GM19395 (cell line): ENCODE data around the gene TMEM208.

Source experiments
- ATAC-seq: cut with Tn5 transposase; IDR thresholded peaks from one replicate; pipeline ENCODE4 v1.9.1; 2021; ENCODE audit warnings: mild to moderate bottlenecking, moderate library complexity; ENCODE audit not compliant: unreplicated experiment

Gene TMEM208

DNA sequence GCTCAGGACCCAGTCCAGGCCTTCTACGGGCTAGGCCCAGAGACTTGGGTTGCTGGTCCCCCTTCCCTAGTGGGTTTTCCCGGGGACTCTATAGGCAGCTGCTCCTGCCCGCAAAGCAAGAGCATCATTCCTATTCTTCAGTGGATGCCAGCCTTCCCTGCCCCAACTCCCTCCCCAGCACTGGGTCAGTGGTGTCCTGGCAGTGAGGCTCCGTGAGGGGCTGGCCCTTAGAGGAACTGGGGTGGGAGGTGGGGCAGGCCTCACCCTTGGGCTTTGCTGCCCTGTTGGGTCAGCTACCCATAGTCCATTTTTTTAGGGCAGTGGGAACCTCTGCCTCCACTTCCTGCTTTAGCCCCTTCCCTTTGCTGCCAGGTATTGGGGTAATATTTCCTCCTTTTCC, 44.5 kb downstream of the TMEM208 start:
- ATAC-seq = no peak

DNA sequence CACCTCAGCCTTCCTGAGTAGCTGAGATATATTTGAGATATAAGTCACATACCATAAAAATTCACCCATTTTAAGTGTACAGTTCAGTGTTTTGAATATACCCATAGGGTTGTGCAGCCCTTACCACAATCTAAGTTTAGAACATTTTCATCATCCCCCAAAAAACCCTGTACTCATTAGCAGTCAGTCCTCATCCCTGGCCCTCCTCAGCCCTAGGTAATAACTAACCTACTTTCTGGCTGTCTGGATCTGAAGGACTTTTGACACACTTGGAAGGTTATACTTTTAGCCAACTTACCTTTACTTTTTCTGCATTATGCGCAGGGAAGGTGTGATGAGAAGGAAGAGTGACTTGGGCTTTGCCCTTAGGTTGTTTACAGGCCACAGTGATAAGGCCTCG, 48.4 kb downstream of the TMEM208 start:
- ATAC-seq = no peak

DNA sequence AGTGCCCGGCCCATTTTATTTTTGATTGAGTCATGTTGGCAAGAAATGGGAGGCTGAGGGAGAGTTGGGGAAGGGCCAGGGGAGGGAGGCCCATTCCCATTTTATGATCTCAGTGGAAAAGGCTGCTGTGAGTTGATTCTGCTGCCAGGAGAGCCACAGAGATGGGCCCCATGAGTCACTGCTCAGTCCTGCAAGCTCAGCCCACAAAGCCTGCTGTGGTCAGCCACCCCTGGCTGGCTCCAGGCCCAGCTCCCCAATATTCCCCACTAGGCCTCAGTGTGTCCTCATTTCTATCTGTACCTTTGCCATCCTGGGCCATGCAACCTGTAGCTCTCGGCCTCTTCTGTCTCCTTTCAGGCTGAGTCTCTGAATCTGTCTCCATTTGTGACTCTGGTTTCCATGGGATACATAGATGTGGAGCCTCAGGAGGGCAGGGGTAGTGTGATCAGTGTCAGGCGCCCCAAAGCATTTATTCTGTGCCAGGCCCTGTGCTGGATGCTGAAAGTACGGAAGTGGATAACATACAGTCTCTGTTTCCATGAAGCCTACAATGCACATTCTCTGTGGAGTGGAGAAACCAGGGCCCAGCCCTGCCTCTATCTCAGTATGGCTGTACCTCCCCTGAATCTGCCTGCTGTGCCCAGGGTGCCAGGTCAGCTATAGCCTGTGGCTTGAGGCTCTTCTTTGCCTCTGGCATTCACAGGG, 50.5 kb downstream of the TMEM208 start:
- ATAC-seq = no peak

DNA sequence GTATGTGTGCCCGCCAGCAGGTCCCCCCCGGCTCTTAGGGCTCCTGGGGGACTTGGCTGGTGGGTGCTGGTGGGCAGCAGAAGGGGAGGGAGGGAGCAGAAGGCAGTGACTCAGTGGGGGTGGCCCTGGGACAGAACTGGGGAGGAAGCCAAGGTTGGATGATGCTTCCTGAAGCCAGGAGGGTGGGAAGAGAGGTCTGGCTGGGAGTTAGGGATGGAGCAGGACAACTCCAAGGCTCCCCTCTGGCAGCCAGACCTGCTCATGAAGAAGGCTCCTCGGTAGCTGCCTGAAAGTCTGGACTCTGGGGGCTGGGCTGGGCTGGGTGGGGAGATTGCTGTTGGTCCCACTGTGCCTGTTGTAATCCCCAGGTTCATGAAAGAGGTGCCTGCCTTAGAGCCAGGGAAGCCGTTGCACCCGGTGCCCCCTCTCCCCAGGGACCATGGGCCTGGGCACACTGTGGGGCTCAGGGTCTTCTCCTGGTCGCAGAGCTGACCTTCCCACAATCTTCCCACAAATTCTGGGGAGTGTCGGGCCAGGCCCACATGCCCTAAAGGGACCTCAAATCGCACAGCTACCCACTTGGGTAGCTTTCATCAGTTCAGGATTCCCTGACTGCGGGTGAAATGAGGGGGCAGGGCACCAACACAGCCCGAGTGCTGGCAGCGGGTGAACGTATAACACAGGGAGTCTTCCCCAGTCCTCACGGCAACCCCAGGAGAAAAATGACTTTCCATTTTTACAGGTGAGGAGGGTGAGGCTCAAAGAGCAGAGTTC, 51.3 kb downstream of the TMEM208 start:
- ATAC-seq = no peak
